HepG2 (cell line): ENCODE measurements around the gene POU6F1. TPM values are rescaled to one million over a fixed set of nuclear protein-coding genes. Genes with fewer than 3 reads are reported as not detected.

ENCODE experiments used
- ARID3A ChIP-seq: IDR thresholded peaks from 2 replicates; pipeline ENCODE4 v1.6.1; 2012; ENCODE audit warnings: low read depth, low read length, improper control_type of control experiment
- CAMTA2 ChIP-seq: sonication (generic); formaldehyde crosslinking; IDR thresholded peaks from 2 replicates; pipeline ENCODE4 v1.4.0; 2020; ENCODE audit warnings: mild to moderate bottlenecking, missing genetic modification reagents, borderline replicate concordance
- ETV5 ChIP-seq: IDR thresholded peaks from 2 replicates; pipeline ENCODE4 v1.6.1; 2018; ENCODE audit warnings: missing biosample characterization, missing genetic modification reagents, inconsistent platforms, borderline replicate concordance
- HBP1 ChIP-seq: IDR thresholded peaks from 2 replicates; pipeline ENCODE4 v1.6.1; 2016; ENCODE audit warnings: low read depth, control low read depth
- HCFC1 ChIP-seq: fragments of 150-350 bp; IDR thresholded peaks from 2 replicates; pipeline ENCODE4 v1.6.1; 2014; ENCODE audit warnings: low read depth, low read length
- MAFG ChIP-seq: sonication (generic); formaldehyde crosslinking; IDR thresholded peaks from 2 replicates; pipeline ENCODE4 v1.5.1; 2020; ENCODE audit warnings: mild to moderate bottlenecking, missing genetic modification reagents
- PRDM4 ChIP-seq: sonication (generic); formaldehyde crosslinking; IDR thresholded peaks from 2 replicates; pipeline ENCODE4 v1.9.0; 2021; ENCODE audit warnings: missing genetic modification reagents, borderline replicate concordance
- TAF1 ChIP-seq: sonication (generic); formaldehyde crosslinking; IDR thresholded peaks from 2 replicates; pipeline ENCODE4 v1.4.0; 2020; ENCODE audit warnings: missing genetic modification reagents
- ZBTB14 ChIP-seq: sonication (generic); formaldehyde crosslinking; IDR thresholded peaks from 2 replicates; pipeline ENCODE4 v1.4.0; 2020; ENCODE audit warnings: missing genetic modification reagents
- ZBTB38 ChIP-seq: sonication (generic); formaldehyde crosslinking; IDR thresholded peaks from 2 replicates; pipeline ENCODE4 v1.5.1; 2020; ENCODE audit warnings: mild to moderate bottlenecking, missing genetic modification reagents
- ZNF142 ChIP-seq: sonication (generic); formaldehyde crosslinking; IDR thresholded peaks from 2 replicates; pipeline ENCODE4 v1.4.0; 2020; ENCODE audit warnings: missing genetic modification reagents
- ZNF432 ChIP-seq: sonication (generic); formaldehyde crosslinking; IDR thresholded peaks from 2 replicates; pipeline ENCODE4 v1.5.0; 2020; ENCODE audit warnings: missing genetic modification reagents, mild to moderate bottlenecking, borderline replicate concordance
- ZNF460 ChIP-seq: sonication (generic); formaldehyde crosslinking; IDR thresholded peaks from 2 replicates; pipeline ENCODE4 v1.5.1; 2020; ENCODE audit warnings: missing genetic modification reagents, mild to moderate bottlenecking, borderline replicate concordance
- polyA plus RNA-seq, 8 experiments: library from polyadenylated mRNA; depleted of rRNA in 3 of 8; stranded (reverse) in 7 of 8; unstranded in 1 of 8; fragments of >200 nt; fragmentation: Illumina TruSeq in 4 of 8; extraction: Trizol in 4 of 8; gene quantifications; 2 replicates each; pipeline versions ENCODE4 v1.2.1 to v1.2.3, GENCODE V29; 2011 to 2016; ENCODE audit warnings: low read depth in 4 of 8, missing spikeins in 1 of 8, mixed read lengths in 1 of 8; ENCODE audit not compliant: insufficient read depth in 1 of 8
- total RNA-seq, 5 experiments: library from RNA; depleted of rRNA; stranded (reverse); fragments of >200 nt; fragmentation: Illumina TruSeq; extraction: Trizol; gene quantifications; 2 replicates each; pipeline ENCODE4 v1.2.3, GENCODE V29; 2016; ENCODE audit warnings: low read depth in 1 of 5

The POU6F1 gene
- total and polyA plus RNA-seq, 2 of the 13 experiments (the other 11 are each of a cell fraction or from before 2014, with no cell fraction given), result 0.48 to 0.51 TPM

- TF ChIP-seq ZNF142 (CRISPR knock-in tag) (no peak), HBP1 (peak; percentile 52; the same call in 1 of the 2 replicates), ZNF432 (no peak), ZNF460 (peak; percentile 25; the same call in 1 of the 2 replicates), HCFC1 (no peak), ETV5 (CRISPR knock-in tag) (peak; percentile 57; the same call in 1 of the 2 replicates), ZBTB14 (CRISPR knock-in tag) (no peak), PRDM4 (CRISPR knock-in tag) (no peak), ARID3A (no peak), TAF1 (CRISPR knock-in tag) (peak; percentile 68), CAMTA2 (no peak), MAFG (CRISPR knock-in tag) (no peak), ZBTB38 (CRISPR knock-in tag) (peak; percentile 50; the same call in 1 of the 2 replicates)
Measured at GRCh38 chr12:51172515-51173431, 45.1 kb downstream of the POU6F1 start, which contains the start of gene TFCP2 (continued).
